Measurements from ENCODE around the gene ITGB1. TPM values are rescaled to one million over a fixed set of nuclear protein-coding genes. Genes with fewer than 3 reads are reported as not detected.

Gene ITGB1
- polyA plus RNA-seq, 1 of the 3 experiments (the other 2 are of a cell fraction) = 666 TPM

DNA sequence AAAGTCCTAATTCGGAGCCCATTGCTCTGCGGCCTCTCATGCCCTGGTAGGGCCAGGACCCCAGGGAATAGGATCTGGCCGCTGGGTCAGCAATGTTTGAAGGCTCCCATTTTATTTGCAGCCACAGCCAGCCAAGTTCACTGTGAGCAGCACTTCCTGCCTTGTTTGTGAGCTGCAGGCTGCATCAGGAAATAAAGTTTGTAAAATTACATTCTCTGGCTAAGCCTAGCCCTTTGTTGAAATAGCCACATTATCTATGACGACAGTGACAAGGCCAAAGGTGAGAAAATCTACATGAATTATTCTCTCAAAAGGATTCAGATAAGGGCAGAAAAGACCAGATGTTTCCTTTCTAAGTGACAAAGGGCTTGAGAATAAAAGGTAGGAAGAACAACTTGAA is 23.7 kb upstream of the ITGB1 start:
- H2AFZ ChIP-seq (ENCODE audit: low read depth) = no peak overlapping the region
- ChIA-PET POLR2A (interaction anchor here (1.8 kb wide), 1 partner anchor 43 kb away, joined by 7 read pairs; no protein-coding TSS in a partner anchor), CTCF (interaction anchor here (1.2 to 2.3 kb wide), 2 partner anchors 23 to 27 kb away, joined by 3 to 6 read pairs; no protein-coding TSS in a partner anchor)
- H3K4me3 ChIP-seq (ENCODE audit: low read depth in 2 of 2, low read length in 1 of 2) = no peak overlapping the region
- H3F3A ChIP-seq (replicated peaks; ENCODE audit: insufficient read depth) = peaks cover 60% of the 10 kb centered on the region
- TF ChIP-seq, protein P1, sequence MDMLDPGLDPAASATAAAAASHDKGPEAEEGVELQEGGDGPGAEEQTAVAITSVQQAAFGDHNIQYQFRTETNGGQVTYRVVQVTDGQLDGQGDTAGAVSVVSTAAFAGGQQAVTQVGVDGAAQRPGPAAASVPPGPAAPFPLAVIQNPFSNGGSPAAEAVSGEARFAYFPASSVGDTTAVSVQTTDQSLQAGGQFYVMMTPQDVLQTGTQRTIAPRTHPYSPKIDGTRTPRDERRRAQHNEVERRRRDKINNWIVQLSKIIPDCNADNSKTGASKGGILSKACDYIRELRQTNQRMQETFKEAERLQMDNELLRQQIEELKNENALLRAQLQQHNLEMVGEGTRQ (IDR thresholded peaks at IDR 0.05; ENCODE audit: borderline replicate concordance, low read depth, low read length) = no peak
- TF ChIP-seq TAF1 (IDR thresholded peaks at IDR 0.05; ENCODE audit: borderline replicate concordance, low read depth, low read length) (0 out of 2 replicates have a peak, but pooled peaks have one; percentile 9), GATA2 (CRISPR knock-in tag; IDR thresholded peaks at IDR 0.05) (0 out of 2 replicates have a peak, but pooled peaks have one; percentile 9), TEAD4 (IDR thresholded peaks at IDR 0.05; ENCODE audit: borderline replicate concordance, insufficient read depth) (no peak)
- TF ChIP-seq, protein P2, sequence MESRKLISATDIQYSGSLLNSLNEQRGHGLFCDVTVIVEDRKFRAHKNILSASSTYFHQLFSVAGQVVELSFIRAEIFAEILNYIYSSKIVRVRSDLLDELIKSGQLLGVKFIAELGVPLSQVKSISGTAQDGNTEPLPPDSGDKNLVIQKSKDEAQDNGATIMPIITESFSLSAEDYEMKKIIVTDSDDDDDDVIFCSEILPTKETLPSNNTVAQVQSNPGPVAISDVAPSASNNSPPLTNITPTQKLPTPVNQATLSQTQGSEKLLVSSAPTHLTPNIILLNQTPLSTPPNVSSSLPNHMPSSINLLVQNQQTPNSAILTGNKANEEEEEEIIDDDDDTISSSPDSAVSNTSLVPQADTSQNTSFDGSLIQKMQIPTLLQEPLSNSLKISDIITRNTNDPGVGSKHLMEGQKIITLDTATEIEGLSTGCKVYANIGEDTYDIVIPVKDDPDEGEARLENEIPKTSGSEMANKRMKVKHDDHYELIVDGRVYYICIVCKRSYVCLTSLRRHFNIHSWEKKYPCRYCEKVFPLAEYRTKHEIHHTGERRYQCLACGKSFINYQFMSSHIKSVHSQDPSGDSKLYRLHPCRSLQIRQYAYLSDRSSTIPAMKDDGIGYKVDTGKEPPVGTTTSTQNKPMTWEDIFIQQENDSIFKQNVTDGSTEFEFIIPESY (IDR thresholded peaks at IDR 0.05; ENCODE audit: borderline replicate concordance, low read depth) = no peak
- WGBS (ENCODE audit: low lambda C conversion rate) = 57% methylated on average over 4 of the region's 4 CpGs
- peak overlapping the region; percentile 80 for H3K4me2 ChIP-seq
- peaks cover 4% of the 10 kb centered on the region; the same call in 1 of the 2 replicates for H3K79me2 ChIP-seq (ENCODE audit: insufficient read depth)
- no peaks in the 10 kb centered on the region for H3K27me3 ChIP-seq (ENCODE audit: insufficient read depth)
- H3K9ac ChIP-seq = peak overlapping the region; percentile 91; the same call in 1 of the 2 replicates
- H4K20me1 ChIP-seq (ENCODE audit: insufficient read depth) = no peaks in the 10 kb centered on the region
- DNase-seq = no peak
- H3K27ac ChIP-seq (ENCODE audit: low read depth in 2 of 2, low read length in 1 of 2) = peak overlapping the region; percentile 97 to 99
- peaks cover 28 to 37% of the 10 kb centered on the region in 2 experiments for H3K4me1 ChIP-seq (ENCODE audit: control insufficient read depth in 1 of 2, insufficient read depth in 2 of 2, low read depth in 1 of 2, low read length in 1 of 2)
- no peaks in the 10 kb centered on the region for H3K36me3 ChIP-seq (replicated peaks in 1 of 2; ENCODE audit: control insufficient read depth in 1 of 2, insufficient read depth in 2 of 2, low read length in 1 of 2)
- H3K9me3 ChIP-seq = no peaks in the 10 kb centered on the region
- no peaks in the 10 kb centered on the region for H3K9me2 ChIP-seq

DNA sequence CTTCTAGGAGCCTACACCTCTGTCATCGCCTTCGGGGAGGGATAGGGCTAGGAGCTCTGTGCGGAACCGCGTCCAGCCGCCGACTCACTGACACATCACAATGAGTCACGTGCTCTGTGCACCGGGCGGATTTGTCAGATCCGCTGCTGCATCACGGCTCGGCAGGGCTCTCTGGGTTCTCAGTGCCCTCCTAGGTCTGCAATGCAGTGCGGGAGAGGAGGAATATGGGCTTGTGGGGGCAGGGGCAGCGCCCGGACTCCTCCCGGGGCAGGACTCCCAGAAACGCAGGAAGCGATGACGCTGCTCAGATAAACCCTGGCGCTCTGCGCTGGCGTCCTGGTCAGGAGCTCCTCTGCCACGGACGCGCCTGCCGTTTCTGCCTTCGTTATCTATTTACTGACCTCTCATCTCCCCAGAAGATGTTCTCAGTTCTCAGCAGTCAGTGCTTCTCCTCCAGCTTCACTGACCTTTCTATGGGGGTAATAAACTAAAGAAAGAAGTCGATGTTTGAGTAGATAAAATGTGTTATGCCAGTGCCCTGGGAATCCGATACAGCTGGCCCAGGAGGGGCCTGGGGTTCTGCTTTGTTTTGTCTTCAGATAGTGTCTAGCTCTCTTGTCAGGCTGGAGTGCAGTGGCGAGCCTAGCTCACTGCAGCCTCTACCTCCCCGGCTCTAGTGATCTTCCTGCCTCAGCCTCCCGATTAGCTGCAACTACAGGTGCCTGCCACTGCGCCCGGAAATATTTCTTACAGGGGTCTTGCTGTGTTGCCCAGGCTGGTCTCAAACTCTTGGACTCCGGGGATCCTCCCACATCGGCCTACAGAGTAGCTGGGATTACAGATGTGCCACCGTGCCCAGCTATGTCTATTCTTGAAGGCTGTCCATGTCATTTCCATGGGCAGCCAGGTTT is 22.8 kb upstream of the ITGB1 start:
- no peaks in the 10 kb centered on the region for H3K27me3 ChIP-seq (ENCODE audit: insufficient read depth)
- 7% methylated on average over 27 of the region's 38 CpGs for WGBS (ENCODE audit: low lambda C conversion rate)
- peaks cover 4% of the 10 kb centered on the region; the same call in 1 of the 2 replicates for H3K79me2 ChIP-seq (ENCODE audit: insufficient read depth)
- H3K4me2 ChIP-seq = peak overlapping the region; percentile 80
- peaks cover 28 to 32% of the 10 kb centered on the region in 2 experiments for H3K4me1 ChIP-seq (ENCODE audit: control insufficient read depth in 1 of 2, insufficient read depth in 2 of 2, low read depth in 1 of 2, low read length in 1 of 2)
- H2AFZ ChIP-seq (ENCODE audit: low read depth) = peak overlapping the region; percentile 93
- POLR2A ChIA-PET = interaction anchor here (0.6 to 2.5 kb wide), 10 partner anchors 9 to 1658 kb away, joined by 3 to 15 read pairs (median 4); no protein-coding TSS in a partner anchor
- peak overlapping the region; percentile 47 to 61 for H3K4me3 ChIP-seq (ENCODE audit: low read depth in 2 of 2, low read length in 1 of 2)
- peak; percentile 81 for DNase-seq
- peak overlapping the region; percentile 91 for H3K9ac ChIP-seq
- H3K36me3 ChIP-seq (replicated peaks in 1 of 2; ENCODE audit: control insufficient read depth in 1 of 2, insufficient read depth in 2 of 2, low read length in 1 of 2) = no peaks in the 10 kb centered on the region
- H4K20me1 ChIP-seq (ENCODE audit: insufficient read depth) = no peaks in the 10 kb centered on the region
- no peaks in the 10 kb centered on the region for H3K9me2 ChIP-seq
- peak overlapping the region; percentile 97 to 99 for H3K27ac ChIP-seq (ENCODE audit: low read depth in 2 of 2, low read length in 1 of 2)
- no peaks in the 10 kb centered on the region for H3K9me3 ChIP-seq
- H3F3A ChIP-seq (replicated peaks; ENCODE audit: insufficient read depth) = peaks cover 52% of the 10 kb centered on the region
- CTCF ChIA-PET = interaction anchor here (0.7 to 2.3 kb wide), 3 partner anchors 18 to 28 kb away, joined by 3 to 6 read pairs (median 4); no protein-coding TSS in a partner anchor
- TF ChIP-seq TAF1 (IDR thresholded peaks at IDR 0.05; ENCODE audit: borderline replicate concordance, low read depth, low read length) = peak; percentile 77
- TF ChIP-seq RAD21 (IDR thresholded peaks at IDR 0.05; ENCODE audit: low read length) = no peak
- peak; percentile 97 for TF ChIP-seq MXI1 (IDR thresholded peaks at IDR 0.05; ENCODE audit: low read depth, low read length)
- TF ChIP-seq, protein P2 (IDR thresholded peaks at IDR 0.05; ENCODE audit: borderline replicate concordance, low read depth) = peak; percentile 59; the same call in 1 of the 2 replicates
- TF ChIP-seq TEAD4 (IDR thresholded peaks at IDR 0.05; ENCODE audit: borderline replicate concordance, insufficient read depth) = peak; percentile 47; the same call in 1 of the 2 replicates
- no peak; the same call in 1 of the 2 replicates for TF ChIP-seq YY1 (IDR thresholded peaks at IDR 0.05; ENCODE audit: low read depth)
- TF ChIP-seq, protein P3, sequence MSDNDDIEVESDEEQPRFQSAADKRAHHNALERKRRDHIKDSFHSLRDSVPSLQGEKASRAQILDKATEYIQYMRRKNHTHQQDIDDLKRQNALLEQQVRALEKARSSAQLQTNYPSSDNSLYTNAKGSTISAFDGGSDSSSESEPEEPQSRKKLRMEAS (IDR thresholded peaks at IDR 0.05; ENCODE audit: low read depth) = peak; percentile 96
- no peak for TF ChIP-seq FOXJ3 (CRISPR knock-in tag; IDR thresholded peaks at IDR 0.05)
- TF ChIP-seq CHD2 (IDR thresholded peaks at IDR 0.05; ENCODE audit: low read length, partially characterized antibody) = peak; percentile 74
- TF ChIP-seq, protein P4, sequence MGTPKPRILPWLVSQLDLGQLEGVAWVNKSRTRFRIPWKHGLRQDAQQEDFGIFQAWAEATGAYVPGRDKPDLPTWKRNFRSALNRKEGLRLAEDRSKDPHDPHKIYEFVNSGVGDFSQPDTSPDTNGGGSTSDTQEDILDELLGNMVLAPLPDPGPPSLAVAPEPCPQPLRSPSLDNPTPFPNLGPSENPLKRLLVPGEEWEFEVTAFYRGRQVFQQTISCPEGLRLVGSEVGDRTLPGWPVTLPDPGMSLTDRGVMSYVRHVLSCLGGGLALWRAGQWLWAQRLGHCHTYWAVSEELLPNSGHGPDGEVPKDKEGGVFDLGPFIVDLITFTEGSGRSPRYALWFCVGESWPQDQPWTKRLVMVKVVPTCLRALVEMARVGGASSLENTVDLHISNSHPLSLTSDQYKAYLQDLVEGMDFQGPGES (IDR thresholded peaks at IDR 0.05; ENCODE audit: low read depth, low read length) = no peak
